RCC 7860 (cell line): ENCODE measurements around the gene MAG.

Source experiments
- DNase-seq: peaks from one replicate; pipeline ENCODE4 v3.0.0-alpha.2; 2015; ENCODE audit warnings: low spot score
- FAIRE-seq: peaks from 2 replicates; lab custom pipeline; 2012; peaks lifted over from hg19 to GRCh38; lab: Jason Lieb, UNC

The MAG gene

DNA sequence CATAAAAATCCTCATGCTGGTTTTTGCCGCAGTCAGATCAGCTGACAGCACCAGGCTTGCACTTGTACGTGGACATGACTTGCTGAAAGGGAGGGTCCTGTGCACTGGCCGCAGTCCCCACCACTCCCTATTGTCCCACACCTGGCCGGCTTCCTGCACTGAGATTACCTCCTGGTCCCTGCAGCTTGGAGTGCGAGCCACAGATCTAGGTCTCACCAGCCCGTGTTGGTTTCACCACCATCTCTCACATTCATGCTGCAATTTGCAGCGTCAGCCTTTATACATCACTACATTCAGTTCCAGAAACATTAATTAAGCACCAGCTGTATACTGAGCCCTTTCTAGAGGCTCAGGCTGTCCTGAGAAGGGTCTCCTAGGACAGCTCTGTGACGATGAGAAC is 22.1 kb downstream of the MAG start:
- DNase-seq (no peak), FAIRE-seq (no peak)

DNA sequence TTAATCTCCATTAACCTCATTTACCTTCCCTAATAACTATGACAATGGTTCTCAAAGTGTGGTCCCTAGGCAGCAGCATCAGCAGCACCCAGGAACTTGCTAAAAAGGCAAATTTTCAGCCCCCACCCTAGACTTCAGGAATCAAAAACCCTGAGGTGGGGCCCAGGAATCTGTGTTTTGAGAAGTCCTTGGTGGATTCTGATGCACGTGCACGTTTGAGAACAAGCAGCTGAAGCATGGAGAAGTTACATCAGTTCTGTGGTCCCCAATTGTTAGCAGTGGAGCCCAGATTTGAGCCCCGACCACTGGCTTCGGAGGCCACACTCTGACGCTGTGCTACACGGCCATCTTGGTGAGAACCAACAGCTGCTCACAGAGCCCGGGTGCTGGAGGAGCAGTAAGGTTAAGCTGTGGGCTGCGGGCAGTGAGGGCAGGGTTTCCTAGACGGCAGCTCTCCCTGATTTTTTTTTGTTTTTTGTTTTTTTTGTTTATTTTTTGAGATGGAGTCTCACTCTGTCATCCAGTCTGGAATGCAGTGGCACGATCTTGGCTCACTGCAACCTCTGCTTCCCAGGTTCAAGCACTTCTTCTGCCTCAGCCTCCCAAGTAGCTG is 23.0 kb downstream of the MAG start:
- FAIRE-seq (no peak), DNase-seq (no peak)

DNA sequence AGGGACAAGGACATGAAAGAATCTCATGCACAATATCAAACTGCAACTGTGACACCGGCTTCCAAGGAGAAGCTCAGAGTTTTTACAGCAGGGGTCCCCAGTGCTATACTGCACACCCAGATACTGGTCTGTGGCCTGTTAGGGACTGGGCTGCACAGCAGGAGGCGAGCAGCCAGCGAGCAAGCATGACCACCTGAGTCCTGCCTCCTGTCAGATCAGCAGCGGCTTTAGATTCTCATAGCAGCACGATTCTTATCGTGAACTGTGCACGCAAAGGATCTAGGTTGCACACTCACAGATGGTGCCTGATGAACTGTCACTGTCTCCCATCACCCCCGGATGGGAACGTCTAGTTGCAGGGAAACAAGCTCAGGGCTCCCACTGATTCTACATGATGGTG is 23.9 kb downstream of the MAG start:
- no peak for FAIRE-seq
- no peak for DNase-seq

DNA sequence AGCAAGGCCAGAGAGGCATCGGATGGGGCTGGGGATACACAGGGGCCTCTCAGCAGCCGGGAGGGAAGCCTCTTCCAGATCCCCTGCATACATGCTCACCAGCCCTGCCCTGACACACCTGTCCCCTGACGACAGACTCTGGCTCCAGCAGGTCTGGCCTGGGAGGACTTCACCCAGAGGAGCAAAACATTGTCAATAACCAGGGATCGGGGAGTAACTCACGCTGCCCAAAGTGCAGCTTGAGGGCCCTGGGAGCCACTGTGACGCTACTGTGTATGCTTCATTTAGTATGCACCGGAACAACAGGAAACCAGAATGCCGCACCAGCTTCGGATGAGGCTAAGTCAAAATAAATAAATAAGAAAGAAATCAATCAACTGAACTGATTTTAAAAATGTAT is 24.6 kb downstream of the MAG start:
- DNase-seq: no peak
- no peak for FAIRE-seq

DNA sequence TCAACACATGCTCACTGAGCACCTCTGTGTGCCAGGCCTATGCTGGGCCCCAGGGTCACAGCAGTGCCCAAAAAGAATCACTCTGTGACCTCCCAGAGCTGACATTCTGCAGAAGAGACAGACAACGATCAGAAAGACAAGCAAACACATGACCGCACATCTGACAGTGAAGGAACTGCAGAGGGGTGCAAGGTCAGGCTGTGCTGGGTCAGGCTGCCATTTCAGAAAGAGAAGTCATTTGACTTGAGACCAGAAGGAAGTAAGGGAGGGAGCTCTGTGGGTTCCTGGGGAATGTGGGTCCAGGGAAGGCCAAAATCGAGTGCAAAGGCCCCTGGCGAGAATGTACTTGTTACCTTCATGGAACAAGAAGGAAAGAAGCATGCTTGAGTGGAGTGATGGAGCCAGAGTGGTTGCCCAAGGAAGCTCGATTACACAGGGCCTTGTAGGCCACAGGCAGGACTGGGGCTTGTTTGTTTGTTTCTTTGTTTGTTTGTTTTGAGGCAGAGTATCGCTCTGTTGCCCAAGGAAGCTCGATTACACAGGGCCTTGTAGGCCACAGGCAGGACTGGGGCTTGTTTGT is 25.6 kb downstream of the MAG start:
- no peak for FAIRE-seq
- no peak for DNase-seq

DNA sequence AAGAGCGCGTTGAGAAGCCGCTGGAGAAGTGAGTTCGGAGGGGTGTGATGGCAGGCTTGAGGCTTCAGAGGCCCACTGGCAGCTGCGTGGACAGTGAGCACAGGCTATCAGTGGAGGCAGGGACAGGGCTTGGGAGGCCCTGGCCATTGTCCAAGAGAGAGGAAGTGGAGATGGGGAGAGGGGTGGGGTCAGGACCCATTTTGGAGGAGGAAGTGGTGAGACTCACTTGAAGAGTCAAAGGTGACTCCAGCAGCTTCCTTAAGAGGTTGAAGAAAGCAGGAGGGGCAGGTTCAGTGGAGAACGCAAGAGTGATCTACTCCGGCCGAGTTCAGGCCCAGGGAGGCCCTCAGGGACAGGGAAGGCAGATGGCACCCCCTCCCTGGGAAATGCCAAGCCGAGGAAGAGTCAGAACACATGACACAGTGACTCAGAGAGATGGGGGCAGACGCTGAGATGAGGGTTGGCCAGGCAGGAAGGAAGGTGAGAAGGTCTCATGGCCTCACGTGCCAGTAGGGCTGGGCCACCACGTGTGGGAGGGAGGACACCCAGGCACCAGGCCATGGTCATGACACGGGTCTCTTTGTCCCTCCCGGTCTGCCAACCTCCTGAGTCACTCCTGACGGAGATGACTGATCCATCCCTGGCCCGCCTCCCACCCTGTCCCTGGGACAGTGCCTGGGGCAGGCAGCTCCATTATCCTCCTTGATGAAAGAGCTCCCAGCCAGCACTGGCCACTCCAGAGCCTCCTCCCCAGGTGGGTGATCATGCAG is 26.9 kb downstream of the MAG start:
- DNase-seq: peak; percentile 96
- FAIRE-seq: peak; percentile 74

DNA sequence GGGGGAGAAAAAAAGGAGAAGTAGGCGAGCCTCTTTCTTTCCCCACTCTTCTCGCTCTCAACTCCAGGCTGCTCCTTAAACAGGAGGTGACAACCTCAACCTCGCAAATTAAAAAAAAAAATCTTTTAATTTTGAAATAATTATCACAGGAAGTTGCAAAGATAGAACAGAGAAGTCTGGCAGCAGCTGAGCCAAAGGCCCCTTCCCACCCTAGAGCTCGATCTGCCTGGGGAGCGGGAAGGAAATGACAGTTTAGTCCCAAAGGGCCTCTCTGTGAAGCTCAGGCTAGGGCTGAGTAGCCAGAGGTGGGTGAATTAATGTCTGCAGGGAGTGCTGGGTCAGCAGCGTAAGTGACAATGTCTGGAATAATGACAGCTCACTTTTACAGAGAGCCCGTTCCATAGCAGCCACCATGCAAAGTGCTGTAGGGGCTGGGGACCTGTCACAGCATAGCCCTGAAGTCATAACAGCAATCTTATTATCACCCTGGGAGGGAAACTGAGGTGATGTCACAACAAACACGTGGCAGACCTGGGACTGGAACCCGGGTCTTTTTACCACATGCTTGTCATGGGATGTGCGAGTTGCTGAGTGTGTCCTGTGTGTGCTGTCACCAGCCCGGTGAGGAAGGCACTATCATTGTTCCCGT is 28.2 kb downstream of the MAG start:
- FAIRE-seq: no peak
- no peak for DNase-seq

DNA sequence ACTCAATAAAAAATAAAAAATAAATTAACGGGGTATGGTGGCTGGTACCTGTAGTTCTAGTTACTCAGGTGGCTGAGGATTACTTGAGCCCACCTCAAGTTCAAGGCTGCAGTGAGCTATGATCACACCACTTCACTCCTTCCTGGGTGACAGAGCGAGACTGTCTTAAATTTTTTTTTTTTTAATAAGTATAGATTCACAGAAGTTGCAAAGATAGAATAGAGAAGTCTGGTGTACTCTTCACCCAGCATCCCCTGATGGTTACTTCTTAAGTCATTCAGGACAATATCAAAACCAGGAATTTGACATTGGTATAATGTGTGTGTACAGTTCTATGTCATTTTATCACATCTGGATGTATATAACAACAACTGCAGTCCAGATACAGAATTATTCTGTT is 29.3 kb downstream of the MAG start:
- DNase-seq: no peak
- no peak for FAIRE-seq

DNA sequence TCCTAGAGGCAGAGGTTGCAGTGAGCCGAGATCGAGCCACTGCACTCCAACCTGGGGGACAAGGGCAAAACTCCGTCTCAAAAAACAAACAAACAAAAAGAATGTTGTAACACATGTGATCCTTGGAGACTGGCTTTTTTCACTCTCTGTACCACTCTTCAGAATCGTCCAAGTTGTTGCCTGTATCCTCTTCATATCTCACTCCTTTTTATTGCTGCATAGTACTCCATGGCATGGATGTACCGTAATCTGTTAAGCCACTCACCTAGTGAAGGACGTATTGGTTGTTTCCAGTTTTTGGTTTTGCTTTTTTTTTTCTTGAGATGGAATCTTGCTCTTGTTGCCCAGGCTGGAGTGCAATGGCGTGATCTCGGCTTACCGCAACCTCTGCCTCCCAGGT is 30.1 kb downstream of the MAG start:
- no peak for FAIRE-seq
- DNase-seq: no peak

DNA sequence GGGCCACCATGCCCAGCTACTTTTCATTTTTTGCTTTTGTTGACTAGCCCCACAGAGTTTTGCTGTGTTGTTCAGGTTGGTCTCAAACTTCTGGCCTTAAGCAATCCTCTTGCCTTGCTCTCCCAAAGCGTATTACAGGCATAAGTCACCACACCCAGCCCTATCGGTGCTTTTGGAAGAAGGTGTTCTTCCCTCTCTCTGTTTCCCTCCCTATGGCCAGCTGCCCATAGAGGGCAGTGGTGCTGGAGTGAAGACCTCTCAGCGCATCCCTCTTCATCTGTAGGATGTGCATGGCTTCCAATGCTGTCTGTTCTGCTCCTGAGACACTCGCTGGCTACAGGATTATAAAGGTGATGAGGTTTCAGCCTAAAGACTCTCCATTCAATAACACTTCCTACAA is 35.7 kb downstream of the MAG start:
- FAIRE-seq (no peak), DNase-seq (no peak)

DNA sequence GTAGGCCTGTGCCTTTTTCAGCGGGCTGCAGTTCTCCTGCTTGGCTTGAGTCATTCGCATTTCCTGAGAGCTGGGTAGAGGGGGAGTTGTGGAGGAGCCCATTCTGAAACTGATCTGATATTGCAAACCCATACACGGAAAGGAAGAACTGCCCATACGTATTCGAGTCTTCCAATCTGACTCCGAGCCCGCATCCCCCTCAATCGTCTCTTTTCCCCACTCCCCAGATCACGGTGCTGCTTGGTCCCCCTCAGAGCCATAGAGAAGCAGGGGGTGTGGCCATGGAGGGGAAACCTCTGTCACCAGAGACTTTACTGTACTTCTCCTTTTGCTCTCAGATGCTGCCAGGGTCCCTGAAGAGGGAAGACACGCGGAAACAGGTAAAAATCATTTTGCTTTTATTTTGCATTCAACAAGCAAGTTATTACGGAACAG is 36.9 kb downstream of the MAG start, which contains the start of gene CD22:
Gene CD22, plus strand, starts transcription at position 337 of the 435 bp plus-strand sequence. CDS start 2,854 bp downstream, outside the sequence.
- no peak for FAIRE-seq
- DNase-seq: no peak

DNA sequence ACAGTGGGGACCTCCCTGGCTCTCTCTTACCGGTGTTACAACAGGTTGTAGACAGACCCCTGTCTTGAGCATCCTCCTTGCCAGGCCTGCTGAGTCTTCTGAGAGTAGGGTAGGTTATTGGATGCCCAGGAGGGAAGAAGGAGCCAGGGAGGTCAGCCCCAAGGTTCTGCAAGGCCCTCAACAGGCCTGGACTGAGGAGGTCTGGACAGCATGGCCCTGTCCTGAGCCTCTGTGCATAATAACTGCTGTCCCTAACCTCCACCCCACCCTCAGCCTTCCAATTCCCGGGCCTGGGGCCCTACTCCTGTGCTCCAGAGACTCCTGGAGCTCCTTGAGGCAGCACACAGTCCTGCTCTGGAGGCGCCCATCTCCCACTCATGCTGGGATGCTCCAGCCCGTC is 37.4 kb downstream of the MAG start:
- DNase-seq (no peak), FAIRE-seq (no peak)

DNA sequence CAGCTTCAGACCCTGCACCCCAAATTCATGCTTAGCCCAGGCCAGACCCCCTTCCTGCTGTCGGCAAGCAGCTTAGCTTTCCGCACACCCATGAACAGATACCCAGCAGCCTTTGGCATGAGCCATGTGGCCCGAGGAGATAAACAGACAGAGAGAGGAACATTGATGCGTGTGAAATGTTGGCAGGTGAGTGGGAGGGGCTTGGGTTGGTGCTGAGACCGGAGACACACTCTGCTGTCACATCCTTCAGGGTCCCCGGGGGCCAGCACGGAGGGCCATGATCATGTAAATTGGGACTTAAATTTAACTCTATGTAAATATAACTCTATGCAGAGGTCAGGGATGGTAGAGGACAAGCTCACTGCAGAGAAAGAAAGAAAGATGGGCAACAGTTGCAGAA is 38.5 kb downstream of the MAG start:
- DNase-seq (no peak), FAIRE-seq (no peak)

DNA sequence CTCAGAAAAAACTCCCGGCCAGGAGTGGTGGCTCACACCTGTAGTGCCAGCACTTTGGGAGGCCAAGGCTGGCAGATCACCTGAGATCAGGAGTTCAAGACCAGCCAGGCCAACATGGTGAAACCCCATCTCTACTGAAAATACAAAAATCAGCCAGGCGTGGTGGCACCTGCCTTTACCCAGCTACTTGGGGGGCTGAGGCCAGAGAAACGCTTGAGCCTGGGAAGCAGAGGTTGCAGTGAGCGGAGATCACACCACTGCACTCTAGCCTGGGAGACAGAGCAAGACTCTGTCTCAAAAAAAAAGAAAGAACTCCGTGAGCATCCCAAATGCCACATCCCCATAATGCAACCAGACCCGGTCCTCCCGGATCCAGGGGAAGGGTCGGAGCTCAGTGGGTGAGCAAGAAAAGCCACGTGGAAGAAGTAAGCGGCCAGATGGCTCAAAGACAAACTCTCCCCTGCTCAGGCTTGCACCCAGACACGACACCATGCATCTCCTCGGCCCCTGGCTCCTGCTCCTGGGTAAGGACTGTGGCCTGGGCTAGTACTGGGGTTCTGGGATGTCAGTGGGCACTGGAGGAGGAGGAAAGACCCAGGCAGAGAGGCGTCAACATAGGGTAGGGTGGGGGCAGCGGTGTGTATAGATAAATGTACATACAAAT is 39.7 kb downstream of the MAG start:
- FAIRE-seq (no peak), DNase-seq (no peak)

DNA sequence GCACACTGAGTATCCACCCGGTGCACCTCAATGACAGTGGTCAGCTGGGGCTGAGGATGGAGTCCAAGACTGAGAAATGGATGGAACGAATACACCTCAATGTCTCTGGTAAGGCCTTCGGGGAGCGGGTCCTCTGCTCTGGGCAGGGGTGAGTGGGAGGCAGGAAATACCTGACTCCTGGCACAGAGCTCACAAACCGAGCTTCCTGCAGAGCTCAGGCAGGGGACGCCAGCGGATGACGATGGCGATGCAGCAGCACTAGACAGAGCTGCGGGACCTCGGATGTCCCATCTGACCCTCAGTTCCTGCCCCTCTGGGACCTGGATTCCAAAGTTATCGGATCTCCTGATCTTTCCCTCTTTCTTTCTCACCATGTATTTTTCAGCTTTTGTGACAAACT is 40.9 kb downstream of the MAG start:
- DNase-seq (no peak), FAIRE-seq (no peak)

DNA sequence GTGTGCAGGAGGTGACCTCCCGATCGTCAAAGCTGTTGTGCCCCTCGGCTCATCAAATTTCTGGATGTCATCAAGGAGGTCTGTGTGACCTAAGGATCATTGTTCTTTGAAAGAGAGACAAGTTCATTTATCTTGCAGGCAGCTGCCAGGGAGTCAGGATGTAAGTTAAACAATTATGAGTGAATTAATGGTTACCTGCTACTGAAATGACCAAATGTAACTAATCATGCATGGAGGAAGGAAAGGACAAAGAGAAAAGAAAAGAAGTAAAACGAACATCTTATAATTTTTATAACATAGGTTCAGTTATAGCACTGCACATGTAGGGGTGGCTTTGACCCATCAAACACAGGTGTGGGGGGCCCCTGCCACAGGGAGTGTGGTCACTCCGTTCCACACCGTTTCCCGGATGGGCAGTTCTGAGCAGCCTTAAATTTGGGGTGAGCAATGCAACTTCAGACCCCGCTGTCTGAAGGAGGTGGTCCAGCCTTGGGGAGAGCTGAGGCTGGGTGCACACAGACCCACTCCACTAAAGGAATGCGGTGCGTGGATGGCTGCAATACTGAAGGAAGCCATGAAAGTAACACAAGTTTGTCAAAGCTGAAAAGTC is 42.3 kb downstream of the MAG start:
- FAIRE-seq: no peak
- no peak for DNase-seq

DNA sequence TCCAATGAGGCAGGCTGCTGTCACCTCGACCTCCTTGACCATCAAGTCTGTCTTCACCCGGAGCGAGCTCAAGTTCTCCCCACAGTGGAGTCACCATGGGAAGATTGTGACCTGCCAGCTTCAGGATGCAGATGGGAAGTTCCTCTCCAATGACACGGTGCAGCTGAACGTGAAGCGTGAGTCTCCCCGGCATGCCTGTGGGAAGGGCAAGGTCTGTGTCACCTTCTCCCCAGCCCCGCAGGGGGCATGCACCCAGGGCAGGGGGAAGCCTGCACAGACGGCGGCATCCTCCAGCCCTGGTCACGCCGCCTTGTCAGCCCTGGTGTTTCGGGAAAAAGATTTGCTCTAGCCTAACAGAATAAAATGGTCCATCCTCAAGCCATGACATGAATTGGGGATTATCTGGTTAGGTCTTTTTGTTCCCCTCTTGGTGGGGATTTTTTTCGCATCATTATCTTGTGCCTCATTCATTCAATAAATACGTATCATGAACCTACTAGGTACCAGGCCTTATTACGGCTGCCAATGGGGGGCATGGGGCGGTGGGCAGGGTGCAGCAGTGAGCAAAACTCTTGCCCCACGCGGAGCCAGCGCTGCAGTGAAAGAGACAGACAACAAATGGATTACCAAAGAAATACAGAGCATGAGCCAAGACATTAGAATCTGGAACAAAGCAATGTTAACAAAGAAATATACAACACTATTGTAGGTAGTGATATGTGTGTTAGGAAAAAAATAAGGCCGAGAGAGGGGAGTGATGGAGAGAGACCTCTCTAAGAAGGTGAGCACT is 44.4 kb downstream of the MAG start:
- DNase-seq: no peak
- no peak for FAIRE-seq

DNA sequence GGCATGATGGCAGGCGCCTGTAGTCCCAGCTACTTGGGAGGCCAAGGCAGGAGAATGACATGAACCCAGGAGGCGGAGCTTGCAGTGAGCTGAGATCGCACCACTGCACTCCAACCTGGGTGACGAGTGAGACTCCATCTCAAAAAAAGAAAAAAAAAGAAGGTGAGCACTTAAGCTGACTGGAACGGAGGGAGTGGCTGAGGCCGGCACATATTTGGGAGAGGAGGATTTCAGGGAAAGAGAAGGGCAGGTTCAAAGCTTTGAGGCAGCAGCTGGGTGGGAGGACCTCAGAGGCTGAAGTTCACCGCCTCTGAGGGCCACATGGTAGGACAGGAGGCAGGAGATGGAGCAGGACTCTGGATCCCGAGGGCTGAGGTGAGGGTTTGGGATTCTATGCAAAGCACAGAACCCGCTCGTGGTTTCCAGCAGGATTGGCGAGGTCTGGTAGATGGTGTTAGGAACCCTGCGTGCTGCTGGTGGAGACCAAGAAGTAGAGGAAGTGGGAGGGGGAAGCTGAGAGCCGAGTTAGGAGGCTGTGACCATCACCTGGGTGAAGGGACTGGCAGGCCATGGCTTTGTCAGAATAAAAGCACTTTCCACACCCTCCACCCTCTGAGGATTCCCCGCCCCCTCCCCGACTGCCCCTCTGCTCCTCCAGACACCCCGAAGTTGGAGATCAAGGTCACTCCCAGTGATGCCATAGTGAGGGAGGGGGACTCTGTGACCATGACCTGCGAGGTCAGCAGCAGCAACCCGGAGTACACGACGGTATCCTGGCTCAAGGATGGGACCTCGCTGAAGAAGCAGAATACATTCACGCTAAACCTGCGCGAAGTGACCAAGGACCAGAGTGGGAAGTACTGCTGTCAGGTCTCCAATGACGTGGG is 45.4 kb downstream of the MAG start:
- no peak for FAIRE-seq
- no peak for DNase-seq

DNA sequence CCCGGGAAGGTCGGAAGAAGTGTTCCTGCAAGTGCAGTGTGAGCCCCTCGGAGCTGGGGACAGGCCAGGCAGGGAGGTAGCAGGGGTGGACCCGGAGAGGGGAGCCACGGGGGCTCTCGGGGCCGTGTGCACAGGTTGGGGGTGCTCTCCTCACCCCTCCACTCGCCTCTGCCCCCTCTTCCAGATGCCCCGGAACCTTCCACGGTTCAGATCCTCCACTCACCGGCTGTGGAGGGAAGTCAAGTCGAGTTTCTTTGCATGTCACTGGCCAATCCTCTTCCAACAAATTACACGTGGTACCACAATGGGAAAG is 46.0 kb downstream of the MAG start:
- FAIRE-seq: no peak

More for the DNA sequence above, 46.0 kb downstream of the MAG start:
- no peak for DNase-seq
